Measurements from ENCODE around the gene LYRM1.
"Not testable (repeated sequence)": the region's sequence is repeated elsewhere in the genome, so short reads cannot be mapped to it uniquely, and the experiment has no call there.

LYRM1 gene, protein sequence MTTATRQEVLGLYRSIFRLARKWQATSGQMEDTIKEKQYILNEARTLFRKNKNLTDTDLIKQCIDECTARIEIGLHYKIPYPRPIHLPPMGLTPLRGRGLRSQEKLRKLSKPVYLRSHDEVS

DNA sequence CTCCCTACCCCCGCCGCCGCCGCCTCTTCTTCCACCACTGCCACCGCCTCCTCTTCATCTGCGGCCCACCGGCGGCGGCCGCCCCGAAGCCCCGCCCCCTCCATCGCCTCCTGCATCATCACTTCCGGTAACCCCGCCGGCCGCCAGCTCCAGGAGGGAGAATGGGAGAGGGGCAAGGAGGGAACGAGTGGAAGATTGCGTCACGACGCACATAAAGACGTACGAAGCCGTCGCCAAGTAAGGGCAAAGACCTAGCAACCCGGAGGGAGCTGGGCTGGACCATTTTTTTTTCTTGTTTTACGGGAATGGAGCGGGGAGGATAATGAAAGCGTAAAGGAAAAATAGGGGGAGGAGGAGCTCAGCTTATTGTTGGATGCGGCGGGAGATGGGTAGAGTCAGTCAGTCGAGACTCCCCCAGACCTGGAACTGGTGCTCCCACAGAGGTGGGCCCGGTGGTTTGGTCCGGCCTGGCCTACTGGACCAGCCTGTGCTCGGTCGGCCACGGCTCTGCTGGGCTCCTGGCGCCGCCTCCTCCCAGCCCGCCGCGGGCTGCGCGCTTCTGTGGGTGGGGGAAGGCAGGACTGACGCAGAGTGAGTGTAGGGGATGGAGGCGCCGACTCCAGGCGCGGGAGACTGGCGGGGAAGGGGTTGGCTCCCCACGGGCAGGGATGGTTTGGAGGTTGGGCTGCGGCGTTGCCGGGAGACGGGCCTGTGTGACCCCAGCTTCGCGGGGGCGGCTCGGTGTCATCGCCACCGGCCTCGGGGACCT, at the start of gene LYRM1, which contains the start of gene DCUN1D3:
Gene LYRM1 (plus strand): TSS at position 473 of the 769 bp plus-strand sequence. CDS start 14,785 bp downstream, outside the sequence.
Gene DCUN1D3 (minus strand): TSS at position 60 of the 769 bp plus-strand sequence. CDS start 37,820 bp downstream, outside the sequence.
- peak; percentile 77 to 90 (median 82) for DNase-seq

DNA sequence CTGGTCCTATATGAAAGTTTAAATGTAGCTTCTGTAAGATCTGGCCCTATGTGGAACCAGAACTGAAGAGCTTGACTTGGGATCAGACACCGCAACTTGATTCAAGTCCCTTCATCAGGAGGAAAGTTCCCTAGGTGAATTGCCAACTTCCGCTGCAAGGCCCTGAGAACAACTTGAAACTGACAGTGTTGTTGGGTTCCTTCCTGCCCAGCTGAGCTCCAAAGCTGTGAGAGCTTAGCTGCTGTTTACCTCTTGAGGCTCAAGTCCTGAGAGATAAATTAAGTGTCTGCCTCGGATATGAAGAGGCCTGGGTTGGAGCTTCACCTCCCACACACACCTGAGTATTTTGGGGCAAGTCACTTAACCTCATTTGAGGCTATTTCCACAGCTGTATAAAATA, 49.6 kb upstream of the LYRM1 start:
- no peak for DNase-seq

DNA sequence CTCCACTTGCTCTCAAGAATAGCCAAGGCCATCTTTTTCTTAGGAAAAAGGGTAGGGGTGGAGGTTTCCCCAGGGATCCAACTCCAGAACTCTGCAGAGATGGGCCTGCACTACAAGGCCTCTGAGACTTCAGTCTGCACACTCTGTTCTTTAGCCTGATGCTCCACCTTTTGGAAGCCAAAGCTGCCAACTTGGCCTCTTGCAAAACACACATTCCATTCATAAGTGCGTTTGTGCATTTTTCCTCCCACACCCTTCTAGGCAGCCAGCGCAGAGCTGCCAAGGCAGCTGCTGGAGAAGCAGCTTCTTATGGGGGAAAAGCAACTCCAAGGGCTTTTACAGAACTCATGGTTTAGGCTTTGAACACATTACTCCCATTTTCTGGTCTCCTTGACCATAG, 49.0 kb upstream of the LYRM1 start:
- no peak for DNase-seq

DNA sequence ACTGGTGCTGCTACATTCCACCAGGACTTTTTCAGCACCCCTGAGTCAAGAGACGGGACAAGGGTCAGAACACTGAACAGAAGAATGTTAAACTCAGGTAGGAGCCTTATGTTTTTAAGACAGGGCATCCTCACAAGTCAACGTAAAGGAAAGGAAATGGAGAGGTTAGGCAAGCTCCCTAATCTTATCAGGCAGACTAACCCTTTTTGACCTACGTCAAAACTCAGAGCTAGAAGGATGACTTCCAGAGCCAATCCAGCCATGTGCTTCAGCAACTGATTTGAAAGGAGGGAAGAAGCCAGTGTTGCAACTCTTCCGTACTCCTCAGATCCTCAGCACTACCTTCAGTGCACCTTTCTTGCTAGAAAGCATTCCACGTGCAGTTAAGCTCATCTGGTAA, 47.4 kb upstream of the LYRM1 start:
- no peak for DNase-seq

DNA sequence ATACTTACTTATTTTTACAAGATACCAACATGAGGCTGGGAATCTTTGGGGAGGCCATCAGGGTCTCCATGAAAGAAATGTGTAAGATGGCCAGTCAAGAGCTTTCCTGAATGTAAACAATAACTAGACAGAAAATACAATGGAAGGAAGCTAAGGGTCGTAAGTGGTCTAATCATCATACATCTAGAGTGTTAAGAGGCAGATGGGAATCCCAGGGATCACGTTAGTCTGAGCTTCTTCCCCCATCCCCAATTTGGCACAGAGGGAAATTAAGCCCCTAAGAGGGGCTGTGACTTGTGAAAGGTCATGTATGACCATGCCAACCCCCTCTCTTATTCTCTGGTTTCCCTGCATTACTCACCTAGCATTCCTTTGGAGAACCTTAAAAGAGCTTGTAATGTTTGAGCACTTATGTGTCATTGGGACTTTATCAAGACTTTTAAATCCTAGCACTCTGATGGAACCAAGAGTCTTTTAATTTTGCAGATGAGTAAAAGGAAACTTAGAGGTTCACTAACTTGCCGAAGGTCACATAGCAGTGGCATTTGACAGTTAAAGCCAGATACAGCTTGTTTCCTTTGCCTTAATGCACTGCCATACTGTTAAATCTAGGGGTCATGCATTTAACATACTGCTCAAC, 46.5 kb upstream of the LYRM1 start:
- DNase-seq = no peak

DNA sequence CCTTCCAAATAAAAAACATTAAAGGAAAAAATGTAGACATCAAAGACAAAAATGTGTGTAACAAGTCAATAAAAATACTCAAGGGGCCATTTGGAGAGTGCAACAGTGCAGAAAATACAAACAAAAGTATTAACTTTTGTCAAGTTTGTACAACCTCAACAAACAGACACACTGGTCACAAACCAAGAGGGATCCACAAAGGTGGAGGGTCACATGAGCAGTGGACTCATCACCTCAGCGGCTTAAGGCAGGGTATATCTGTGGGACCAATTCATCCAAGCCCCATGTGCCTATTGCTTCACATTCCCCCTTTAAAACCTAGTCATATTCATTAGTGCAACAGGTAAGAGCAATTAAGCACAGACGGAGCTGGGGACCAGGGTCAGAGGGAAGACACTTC, 45.6 kb upstream of the LYRM1 start:
- DNase-seq = no peak

DNA sequence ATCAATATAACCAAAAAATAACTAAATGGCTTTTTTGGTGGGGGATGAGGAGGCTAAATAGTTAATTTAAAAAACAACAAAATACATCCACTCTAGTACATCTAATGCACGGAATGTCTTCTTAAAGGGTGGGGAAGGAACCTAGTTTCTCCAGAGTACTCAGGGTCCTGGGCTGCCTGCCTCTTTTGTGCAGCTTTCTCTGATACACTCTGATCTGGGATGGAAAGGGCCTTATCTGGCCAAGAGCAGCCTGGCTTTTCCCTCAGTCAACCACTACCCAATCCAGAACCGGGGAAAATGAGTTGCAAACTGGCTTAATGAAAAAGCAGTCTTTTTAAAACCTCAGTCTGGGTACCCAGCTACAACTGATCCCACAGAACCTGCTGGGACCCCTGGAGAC, 43.3 kb upstream of the LYRM1 start:
- DNase-seq = no peak

DNA sequence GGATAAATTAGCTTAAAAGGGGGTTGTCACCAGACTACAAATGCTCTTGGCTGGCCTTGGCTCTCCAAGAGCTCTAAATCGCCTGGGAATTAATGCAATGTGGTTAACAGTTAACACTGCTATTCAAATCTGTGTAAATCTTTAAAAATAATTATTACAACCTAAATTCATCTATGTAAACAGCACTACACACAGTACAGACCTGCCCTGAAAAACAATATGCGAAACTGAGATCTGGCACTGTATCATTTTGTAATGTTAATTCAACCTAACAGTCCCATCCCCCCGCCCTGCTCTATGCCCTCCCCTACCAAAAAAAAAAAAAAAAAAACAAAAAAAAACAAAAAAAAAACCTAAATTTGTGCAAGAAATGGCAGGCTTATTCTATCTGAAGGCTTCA, 41.3 kb upstream of the LYRM1 start:
- DNase-seq = no peak

DNA sequence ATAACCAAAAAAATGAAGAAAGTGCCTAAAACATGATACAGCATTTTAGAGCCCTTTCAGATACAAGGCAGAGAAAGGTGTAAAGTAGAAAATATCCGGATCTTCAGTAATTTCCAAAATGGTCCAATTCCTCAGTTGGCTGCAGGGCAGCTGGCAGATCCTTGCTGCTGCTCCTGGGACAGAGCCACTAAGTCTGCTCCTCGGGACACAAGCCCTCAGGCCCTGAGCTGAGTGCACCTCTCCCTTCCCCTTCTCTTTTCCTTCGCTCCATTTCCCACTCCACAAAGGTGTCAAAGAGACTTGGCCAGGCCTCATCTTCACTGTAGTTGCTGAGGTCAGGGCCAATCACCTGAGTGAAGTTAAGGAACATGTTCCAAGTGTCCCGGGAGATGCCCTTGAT, 40.9 kb upstream of the LYRM1 start:
- no peak for DNase-seq

DNA sequence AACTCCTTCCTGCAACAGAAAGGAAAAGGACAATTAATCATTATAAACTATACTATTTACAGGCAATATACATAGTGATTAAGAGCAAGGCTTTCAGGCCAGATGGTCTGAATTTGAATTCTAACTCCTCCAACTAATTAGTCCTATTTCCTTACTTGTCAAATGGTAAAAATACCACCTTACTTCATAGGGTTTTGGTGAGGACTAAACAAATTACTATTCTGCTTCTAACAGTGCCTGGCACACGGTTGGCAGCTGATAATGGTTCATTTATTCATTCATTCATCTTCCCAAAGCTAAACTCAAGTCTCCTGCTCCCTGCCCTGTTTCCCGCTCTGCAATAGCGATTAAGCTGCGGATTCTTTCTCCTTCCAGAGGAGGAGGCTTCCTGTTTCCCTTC, 40.2 kb upstream of the LYRM1 start:
- DNase-seq = no peak

DNA sequence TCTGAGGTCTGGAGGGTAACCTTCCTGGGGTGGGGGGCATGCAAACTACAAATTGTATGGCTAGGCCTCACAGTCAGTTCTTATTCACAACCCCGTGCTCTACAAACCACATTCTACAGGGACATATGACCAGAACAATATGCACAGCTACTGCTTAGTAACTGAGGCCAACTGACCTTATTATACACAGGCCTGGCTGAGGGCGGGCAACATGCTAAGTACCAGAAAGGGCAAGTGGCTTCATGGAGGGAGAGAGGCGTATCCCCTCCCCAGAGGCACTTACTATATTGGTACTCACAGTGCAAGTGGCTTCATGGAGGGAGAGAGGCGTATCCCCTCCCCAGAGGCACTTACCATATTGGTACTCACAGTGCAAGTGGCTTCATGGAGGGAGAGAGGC, 39.6 kb upstream of the LYRM1 start:
- DNase-seq = not testable (repeated sequence)

DNA sequence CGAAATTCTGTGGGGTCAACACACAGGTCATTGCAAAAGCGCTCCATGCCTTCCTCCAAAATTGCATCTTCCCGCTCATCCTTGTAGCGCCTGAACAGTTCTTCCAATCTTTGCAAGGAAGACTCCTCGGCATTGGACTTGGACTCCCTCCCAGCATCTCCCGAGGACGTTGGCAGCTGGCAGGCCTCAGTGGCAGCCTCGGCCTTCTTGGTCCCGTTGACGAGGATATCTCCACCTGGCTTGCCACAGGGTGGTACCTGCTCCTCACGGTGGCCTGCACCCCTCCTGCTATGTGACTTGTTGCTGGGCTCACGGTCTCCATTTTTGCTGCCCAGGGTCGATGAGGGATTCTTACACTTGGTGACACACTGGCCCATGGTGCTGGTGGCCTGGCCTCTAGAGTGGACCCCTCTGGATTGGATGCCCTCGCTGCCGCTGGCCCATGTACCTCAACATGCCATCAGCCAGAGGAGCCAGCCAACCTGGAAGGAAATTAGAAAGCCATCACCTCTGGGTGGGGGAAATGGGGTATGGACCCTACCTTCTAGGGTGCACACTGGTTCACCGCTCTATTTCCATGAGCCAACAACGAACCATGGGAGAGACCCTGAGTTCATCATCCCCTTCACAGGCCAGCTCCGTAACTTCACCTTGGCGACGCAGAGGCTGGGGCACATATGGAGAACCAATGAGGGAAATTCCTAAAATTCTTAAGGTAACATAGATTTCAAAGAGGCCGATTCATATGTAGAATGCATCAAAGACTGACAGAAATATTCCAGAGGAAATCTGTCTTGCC, 38.2 kb upstream of the LYRM1 start:
- no peak for DNase-seq

DNA sequence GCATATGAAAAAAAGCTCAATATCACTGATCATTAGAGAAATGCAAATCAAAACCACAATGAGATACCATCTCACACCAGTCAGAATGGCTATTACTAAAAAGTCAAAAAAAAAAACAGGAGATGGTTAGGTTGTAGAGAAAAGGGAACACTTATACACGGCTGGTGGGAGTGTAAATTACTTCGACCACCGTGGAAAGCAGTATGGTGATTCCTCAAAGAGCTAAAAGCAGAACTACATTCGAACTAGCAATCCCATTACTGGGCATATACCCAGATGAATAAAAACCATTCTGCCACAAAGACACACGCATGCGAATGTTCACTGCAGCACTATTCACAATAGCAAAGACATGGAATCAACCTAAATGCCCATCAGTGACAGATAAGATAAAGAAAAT, 36.2 kb upstream of the LYRM1 start:
- not testable (repeated sequence) for DNase-seq

DNA sequence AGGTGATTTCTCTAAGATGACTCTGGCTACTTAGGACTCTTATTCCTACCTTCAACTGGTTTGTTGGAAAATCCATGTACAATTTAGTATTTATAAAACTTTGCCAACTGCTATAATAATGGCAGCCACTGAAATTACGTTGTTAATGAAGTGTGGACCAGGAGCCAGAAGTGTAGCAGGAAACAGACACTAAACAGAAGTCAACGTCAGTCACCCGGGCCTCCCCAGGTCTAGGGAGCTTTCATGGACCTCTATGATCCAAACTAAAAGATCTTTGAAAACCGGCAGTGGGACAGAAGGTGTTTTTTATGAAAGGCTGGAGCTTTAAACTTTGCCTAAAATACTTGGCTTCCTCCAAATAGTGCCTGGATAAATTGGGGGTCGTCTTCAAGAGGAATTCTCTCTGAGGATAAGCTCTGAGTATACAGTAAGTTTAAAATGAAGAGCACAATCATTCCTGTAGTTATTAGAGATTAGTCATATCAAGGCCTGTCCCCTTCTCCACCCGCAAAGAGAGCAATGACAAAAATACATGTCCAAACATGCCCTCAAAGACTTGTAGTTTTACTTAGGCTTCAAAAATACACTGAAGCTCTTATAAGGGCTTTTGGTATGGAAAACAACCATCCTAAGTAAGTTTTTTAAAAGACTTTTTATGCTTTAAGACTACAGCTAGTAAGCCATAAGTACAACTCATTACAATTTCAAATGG, 35.0 kb upstream of the LYRM1 start:
- no peak for DNase-seq

DNA sequence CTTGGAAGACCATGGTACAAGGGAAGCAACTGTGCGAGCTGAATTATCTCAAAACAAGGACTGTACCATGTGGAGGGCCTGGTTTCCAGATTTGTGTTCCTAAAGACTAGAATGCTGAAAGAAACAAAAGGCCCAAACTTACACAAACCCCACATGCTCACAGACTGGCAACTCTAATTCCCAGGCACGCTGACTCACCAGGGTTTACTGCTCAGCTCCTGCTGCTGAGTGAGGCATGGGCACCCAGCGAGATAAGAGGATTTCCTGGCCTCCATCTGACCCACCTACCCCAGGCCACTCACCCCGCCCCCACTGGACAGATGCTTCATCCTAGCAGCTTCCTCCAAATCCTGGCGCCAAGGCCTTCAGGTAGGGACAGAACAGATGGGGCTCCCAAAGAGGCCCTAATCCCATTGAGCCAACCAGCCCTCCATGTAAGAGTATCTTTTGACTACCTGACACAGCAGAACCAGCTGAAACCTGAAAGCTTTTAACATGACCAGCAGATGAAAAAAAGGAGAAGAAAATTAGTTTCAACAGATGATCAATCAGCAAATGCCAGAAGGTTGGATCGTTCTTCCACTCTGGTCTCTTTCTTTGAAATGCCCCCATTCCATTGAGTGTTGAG, 34.3 kb upstream of the LYRM1 start:
- DNase-seq = no peak

DNA sequence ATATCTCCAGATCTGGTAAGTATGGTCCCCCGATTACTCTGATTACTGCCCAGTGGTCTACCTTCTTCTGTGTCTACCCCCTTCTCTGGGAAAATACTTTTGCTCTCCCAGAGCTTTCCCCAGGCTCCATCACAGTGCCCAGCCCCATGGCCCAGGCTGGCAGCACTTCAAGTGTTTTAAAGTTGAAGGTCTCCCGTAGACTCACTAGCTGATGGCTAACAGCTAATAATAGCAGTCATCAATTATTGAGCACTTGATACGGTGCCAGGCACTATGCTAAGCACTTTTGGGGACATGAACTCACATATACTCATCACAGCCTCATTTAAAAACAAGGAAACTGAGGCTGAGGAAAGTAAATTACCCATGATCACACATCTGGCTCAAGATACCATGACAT, 33.8 kb upstream of the LYRM1 start:
- no peak for DNase-seq

DNA sequence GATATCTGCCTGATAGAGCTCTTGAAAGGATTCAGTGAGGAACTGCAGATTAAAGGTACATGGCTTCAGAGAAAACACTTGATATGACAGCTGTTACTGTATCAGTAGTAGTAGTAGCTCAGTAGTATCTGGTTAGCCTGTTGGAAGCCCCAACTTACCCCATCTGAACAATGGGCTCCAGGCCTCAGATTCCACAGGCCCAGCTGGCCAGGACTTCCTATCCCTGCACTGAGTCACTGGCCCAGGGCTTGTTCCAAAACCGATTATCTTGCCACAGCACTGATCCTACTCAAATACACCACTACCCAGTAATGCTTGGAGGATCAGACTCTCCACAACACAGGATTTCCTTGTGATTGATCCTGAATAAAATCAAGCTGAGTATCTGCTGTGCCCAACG, 33.0 kb upstream of the LYRM1 start:
- no peak for DNase-seq

DNA sequence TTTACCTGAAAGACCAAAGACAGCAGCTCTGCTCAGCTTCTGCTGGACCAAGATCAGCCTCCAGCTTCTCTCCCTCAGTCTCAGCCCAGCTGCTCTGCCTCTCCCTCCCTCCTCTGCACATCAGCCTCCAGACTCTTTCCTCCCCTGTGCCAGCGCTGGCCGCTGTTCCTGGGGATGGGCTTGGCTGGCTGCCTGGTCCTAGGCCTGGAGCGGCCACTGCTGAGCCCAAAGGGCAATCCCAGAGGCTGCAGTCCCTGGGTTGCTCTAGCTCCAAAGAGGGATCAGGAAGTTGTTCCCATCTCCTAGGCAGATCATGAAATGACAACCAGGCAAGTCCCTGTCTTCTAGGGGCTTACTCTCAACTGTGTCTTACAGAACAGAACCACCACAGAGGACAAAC, 31.7 kb upstream of the LYRM1 start:
- DNase-seq = no peak

DNA sequence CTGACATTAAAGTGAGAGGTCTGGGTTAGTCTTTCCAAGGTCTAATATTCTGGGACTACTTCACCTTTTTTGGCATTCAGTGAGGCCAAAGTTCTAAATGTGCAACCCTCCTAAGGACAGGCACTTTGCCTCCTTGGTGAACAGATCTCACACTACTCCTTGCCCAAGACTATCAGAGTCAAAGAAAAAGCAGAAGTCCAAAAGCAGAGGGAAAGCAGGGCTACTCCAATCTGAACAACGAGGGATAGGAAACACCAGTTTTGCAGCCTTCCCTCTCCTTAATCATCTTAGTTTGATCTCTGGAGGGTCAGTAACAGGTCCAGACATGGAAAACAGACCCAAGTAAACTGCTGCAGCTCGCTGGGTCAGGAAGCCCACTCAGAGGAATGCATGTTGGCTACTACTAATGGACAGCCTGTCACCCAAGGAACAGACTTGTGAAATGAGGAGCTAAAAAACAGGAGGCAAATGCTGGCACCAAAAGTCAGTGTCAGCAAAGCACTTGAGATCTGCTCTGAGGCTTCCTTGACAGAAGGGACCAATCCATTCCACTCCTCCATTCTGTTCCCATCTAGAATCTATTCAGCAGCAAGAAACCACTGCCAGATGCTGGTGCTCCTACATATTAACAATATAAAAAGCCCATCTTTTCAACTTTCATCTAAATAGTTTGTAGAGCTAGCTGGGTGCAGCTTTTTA, 30.3 kb upstream of the LYRM1 start:
- no peak for DNase-seq

DNA sequence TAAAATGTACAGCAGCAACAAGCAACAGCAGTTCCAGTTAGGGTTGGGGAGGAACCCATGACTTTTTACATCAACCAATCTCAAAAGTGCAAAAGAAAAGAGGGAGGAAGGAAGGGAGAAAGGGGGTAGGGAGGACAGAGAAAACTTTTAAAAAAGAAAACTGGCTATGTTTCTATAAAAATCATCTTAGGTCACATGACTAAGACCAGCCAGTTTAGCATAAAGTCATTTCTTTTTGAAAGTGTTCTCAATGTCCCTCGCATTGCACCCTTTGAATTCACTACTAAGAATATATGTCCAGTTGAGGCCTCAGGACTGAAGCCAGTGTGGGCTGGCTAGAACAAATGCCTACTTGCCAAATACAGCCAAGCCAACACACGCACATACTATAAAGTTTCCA, 29.3 kb upstream of the LYRM1 start:
- DNase-seq = no peak

DNA sequence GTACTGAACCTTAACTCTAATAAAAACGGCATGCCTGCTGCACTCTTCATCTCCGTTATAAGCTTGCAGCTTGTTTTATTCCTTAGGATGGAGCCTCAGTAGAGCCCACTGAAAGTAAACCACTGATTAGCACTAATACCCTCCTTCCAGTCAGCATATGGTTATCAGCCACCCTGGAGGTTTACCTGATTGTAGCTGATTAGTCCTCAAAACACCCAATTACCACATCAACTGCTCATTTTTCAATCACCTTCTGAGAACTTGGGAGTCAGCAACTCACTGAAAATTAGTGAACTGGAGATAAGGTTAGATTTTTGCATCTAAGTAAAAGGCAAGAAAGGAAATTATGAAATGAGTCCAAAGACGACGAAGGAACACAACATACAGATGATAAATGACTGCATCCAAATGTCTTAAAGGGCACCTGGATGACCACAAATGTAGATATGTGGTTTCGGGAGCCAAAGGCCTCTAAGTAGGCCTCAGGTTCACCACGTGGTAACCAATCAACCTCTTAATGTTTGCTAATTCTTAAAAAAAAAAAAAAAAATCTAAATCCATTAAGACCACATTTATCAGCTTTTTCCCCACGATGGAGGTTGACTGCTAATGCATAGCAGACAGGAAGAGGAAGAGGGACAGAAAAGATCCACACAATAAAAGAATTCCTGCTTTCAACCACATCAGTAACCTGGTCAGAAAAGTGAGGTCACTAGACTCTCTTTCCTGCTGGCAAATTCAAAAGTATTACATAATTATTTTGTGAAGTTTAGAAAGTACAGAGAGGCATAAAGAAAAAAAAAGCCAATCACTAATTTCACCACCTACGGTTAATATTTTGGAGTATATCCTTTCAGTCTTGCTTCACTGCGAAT, 28.4 kb upstream of the LYRM1 start:
- no peak for DNase-seq
